GM20000 (cell line): ENCODE data around the gene FRAS1.

Experiments used
- DNase-seq: peaks from one replicate; pipeline ENCODE4 v3.0.0; 2012; ENCODE audit warnings: low spot score
- TF ChIP-seq, protein P1 (sequence below): IDR thresholded peaks from 2 replicates; pipeline ENCODE4 v1.5.1; 2012; ENCODE audit warnings: mild to moderate bottlenecking, control low read depth; ENCODE audit errors: extremely low read depth, missing control alignments

The FRAS1 gene

DNA sequence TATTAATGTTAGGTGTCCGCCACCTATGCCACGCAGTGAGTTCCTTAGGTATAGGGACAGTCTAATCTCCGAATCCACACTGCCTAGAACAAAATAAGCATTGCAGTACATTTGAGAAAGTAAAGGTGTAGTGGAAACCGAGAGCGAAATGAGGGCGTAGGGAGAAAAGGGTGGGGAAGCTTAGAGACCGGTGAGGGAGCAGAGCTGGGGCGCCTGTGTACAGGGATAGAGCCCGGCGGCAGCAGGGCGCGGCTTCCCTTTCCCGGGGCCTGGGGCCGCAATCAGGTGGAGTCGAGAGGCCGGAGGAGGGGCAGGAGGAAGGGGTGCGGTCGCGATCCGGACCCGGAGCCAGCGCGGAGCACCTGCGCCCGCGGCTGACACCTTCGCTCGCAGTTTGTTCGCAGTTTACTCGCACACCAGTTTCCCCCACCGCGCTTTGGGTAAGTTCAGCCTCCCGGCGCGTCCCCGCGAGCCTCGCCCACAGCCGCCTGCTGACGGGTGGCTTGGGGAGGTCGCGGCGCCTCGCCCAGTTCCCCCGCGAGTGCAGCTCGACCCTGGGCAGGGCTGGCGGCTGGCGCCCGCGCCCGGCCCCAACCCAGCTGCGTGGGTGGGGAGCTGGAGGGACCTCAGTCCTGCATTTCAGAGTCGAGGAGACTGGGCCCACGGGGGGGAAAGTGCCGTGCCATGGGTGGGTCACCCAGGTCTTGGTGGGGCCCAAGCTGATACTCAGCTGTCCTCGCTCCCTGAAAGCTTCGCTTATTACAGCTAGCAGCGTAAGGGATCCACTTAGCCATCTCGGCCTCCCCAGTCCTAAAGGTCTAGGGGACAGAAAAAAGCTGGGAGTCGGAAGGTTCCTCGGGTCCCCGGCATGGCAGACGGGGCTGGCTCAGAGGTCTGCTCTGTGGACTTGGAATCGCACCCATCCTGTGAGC is 494.6 kb downstream of the FRAS1 start, which contains the start of gene ANXA3:
ANXA3 (plus strand) TSS at position 351 of the 932 bp plus-strand sequence. CDS start 2,704 bp downstream, outside the sequence.
- peak; percentile 66 for DNase-seq
- TF ChIP-seq, protein P1, sequence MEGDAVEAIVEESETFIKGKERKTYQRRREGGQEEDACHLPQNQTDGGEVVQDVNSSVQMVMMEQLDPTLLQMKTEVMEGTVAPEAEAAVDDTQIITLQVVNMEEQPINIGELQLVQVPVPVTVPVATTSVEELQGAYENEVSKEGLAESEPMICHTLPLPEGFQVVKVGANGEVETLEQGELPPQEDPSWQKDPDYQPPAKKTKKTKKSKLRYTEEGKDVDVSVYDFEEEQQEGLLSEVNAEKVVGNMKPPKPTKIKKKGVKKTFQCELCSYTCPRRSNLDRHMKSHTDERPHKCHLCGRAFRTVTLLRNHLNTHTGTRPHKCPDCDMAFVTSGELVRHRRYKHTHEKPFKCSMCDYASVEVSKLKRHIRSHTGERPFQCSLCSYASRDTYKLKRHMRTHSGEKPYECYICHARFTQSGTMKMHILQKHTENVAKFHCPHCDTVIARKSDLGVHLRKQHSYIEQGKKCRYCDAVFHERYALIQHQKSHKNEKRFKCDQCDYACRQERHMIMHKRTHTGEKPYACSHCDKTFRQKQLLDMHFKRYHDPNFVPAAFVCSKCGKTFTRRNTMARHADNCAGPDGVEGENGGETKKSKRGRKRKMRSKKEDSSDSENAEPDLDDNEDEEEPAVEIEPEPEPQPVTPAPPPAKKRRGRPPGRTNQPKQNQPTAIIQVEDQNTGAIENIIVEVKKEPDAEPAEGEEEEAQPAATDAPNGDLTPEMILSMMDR: no peak

DNA sequence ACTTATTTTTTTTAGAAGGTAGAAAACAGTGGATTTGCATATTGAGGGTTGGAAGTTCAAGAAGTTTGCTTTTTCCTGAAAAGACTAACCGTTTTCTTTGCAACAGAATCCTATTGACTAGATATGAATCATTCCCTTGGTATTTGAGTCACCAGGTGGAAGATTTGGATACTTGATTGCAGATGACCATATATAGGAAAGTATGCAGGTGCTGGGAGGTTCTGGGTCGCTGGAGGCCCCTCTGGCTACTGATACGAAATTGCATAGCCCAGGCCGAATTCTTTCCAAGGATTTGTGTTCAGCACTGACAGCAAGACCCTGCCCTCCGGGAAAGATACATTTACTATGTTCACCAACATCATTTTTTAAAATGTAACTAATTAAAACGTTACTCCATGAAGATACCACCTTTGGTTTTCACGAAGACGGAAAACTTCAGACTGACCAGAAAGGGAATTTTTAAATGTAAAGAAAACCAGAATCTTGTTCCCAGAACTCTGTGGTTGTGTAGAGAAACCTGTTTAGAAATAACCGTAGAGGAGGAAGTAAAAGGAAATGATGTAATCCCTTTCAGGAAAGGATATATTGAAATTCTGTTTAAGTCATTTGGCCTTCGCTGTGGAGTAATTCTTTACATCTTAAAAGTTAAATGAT is 495.4 kb downstream of the FRAS1 start:
- DNase-seq: no peak
- TF ChIP-seq, protein P1: no peak

DNA sequence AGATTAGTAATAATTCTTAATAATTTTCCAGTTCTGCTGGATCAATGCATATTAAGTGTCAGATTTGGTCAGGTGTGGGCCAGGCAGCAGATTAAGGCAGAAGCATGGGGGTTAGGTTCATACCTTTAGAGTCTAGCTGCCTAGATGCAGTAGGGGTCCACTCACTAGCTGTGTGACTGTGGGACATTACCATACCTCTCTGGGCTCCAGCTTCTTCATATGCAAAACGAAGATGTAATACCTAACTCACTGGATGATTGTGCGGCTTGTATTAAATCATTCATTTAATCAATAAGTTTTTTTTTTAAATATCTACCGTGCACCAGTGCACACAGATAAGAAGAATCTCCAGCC is 495.9 kb downstream of the FRAS1 start:
- DNase-seq: no peak
- TF ChIP-seq, protein P1: no peak

DNA sequence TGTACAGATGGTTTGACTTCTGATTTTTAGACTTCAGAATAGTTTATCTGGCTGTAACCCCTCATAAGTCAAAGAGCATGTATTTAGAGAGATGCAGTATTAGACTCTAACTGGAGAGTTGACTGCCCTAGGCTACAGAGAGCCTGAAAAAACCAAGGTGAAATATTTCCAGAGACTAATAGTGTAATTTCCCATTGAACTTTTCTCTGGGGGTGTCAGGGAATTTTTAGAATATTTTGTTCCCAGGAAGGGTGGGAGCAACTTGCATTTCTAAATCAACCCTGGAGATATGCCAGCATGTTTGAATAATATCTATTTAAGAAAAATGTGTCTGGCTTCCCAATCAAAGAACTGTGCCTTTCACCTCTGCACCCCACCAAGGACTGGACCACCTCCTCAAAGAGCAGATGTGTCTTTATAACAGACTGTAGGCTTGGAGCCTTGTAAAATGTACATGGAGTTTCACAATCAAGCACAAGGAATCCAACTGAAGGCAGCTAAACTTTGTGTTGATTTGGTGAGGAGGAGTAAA is 496.5 kb downstream of the FRAS1 start:
- TF ChIP-seq, protein P1: no peak
- no peak for DNase-seq

DNA sequence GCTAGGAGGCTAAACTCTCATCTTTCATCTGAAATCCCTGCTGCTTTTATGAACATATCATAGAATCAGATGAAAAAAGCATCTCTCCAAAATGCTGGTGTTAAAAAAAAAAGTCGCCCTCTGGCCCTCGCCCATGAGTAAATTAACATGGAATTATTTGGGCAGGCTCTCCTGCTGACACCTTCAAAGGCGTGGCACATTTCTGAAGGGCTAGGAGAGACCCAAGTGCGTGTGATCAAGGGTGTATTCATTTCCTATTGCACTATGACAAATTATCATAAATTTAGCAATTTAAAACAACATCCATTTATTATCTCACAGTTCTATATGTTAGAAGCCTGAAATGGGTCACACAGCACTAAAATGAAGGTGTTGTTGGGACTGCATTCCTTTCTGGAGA is 499.5 kb downstream of the FRAS1 start:
- TF ChIP-seq, protein P1: no peak
- DNase-seq: no peak

DNA sequence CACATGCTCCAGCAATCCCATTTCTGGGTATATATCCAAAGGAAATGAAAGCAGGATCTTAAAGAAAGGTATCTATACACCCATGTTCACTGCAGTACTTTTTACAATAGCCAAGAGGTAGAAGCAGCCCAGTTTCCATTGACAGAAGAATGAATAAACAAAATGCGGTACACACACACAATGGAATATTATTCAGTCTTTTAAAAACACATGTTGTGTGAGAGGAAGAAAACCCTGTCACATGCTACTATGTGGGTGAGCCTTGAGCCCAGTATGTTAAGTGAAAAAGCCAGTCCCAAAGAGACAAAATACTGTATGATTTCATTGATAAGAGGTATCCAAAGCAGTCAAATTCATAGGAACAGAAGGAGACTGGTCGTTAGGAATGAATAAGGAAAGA is 500.7 kb downstream of the FRAS1 start:
- TF ChIP-seq, protein P1: no peak
- DNase-seq: no peak

DNA sequence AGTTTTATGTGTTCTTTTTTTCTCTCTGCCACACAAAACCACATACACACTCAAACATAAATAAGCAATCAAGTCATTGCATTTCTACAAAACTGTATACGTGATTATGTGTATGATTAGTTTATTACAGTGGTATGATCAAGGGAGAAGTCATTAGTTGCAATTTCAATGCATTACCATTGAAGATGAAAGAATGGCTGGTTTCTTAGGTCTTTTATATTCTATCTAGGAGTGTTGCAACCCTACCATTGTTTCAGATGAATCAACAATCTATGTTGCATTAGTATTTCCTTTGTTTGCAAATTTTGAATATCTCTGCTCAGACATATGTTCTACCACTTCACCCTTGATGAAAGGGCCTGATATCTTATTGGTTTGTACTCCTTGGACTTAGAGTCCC is 501.3 kb downstream of the FRAS1 start:
- no peak for DNase-seq
- TF ChIP-seq, protein P1: no peak
